ENCODE results near the gene CHMP4A. TPM values are rescaled to one million over a fixed set of nuclear protein-coding genes. Genes with fewer than 3 reads are reported as not detected.
A peak's percentile ranks its signal among the peaks of the same experiment; 100 is the strongest.

CHMP4A gene
- total and polyA plus RNA-seq, 2 of the 13 experiments (the other 11 are each of a cell fraction or from before 2014, with no cell fraction given): 83.6 to 113 TPM

DNA sequence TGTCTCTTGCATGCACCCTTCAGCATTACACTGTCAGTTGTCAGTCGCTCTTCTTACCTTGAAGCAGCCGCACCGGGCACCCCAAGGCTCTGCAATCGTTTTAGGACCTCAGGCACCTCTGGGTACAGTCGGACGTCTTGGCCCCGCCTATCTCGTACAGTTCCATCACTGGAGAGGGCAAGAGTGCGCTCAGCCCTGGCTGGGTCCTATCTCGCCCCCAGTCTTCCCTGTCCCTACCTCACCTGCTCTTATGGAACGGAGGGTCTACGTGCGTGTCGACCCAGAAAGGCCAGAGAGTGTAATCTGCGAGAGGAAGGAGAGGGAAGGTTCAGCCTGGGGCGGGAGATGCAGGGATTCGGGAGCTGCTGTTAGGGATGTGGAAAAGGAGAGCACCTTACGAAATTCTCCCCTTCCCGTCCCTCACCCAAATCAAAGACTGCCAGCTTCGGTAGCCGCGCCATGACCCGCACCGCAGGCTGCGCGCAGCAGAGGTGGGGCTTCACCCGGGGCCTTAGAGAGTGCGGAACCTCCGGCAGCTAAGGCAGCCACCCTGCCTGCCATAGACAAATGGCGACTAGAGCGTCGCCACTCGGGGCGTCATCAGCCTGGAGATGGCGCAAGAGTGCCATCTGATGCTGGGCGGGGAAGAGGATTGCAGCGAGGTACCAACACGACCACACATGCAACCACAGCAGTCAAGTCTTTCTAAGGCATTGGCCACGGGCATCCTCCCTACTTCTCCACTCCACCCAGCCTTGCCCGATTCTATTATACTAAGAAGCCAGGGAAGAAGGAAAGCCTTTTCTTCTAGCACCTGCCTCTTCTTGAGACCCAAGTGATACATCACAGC, 2.4 kb upstream of the CHMP4A start, which contains the start of gene MDP1 (continued):
- TF ChIP-seq FOXK1 (CRISPR knock-in tag; IDR thresholded peaks at IDR 0.05; ENCODE audit: borderline replicate concordance, low read depth): peak; percentile 99
- TF ChIP-seq ATF7-NPFF (CRISPR knock-in tag; IDR thresholded peaks at IDR 0.05; ENCODE audit: low read depth): peak; percentile 98
- peak; percentile 47; the same call in 1 of the 2 replicates for TF ChIP-seq FOXK2 (IDR thresholded peaks at IDR 0.05)
- no peak for TF ChIP-seq SCMH1 (CRISPR knock-in tag; IDR thresholded peaks at IDR 0.05; ENCODE audit: borderline replicate concordance)
- peak; percentile 98 for TF ChIP-seq FOXC1 (CRISPR knock-in tag; IDR thresholded peaks at IDR 0.05; ENCODE audit: borderline replicate concordance)
- no peak for TF ChIP-seq ZSCAN30 (CRISPR knock-in tag; IDR thresholded peaks at IDR 0.05)
- TF ChIP-seq, protein P1, sequence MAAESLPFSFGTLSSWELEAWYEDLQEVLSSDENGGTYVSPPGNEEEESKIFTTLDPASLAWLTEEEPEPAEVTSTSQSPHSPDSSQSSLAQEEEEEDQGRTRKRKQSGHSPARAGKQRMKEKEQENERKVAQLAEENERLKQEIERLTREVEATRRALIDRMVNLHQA (CRISPR knock-in tag; IDR thresholded peaks at IDR 0.05): no peak
- TF ChIP-seq ZNF563 (CRISPR knock-in tag; IDR thresholded peaks at IDR 0.05): peak; percentile 81; the same call in 1 of the 2 replicates
- 0 out of 2 replicates have a peak, but pooled peaks have one; percentile 44 for TF ChIP-seq ATRX (CRISPR knock-in tag; IDR thresholded peaks at IDR 0.05; ENCODE audit: borderline replicate concordance)
- TF ChIP-seq, protein P2, sequence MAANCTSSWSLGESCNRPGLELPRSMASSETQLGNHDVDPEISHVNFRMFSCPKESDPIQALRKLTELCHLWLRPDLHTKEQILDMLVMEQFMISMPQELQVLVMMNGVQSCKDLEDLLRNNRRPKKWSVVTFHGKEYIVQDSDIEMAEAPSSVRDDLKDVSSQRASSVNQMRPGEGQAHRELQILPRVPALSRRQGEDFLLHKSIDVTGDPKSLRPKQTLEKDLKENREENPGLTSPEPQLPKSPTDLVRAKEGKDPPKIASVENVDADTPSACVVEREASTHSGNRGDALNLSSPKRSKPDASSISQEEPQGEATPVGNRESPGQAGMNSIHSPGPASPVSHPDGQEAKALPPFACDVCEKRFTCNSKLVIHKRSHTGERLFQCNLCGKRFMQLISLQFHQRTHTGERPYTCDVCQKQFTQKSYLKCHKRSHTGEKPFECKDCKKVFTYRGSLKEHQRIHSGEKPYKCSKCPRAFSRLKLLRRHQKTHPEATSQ (CRISPR knock-in tag; IDR thresholded peaks at IDR 0.05; ENCODE audit: borderline replicate concordance): peak; percentile 98
- TF ChIP-seq ZSCAN20 (CRISPR knock-in tag; IDR thresholded peaks at IDR 0.05; ENCODE audit: borderline replicate concordance): peak; percentile 87
- TF ChIP-seq ZNF549 (CRISPR knock-in tag; IDR thresholded peaks at IDR 0.05): no peak
- TF ChIP-seq, protein P3, sequence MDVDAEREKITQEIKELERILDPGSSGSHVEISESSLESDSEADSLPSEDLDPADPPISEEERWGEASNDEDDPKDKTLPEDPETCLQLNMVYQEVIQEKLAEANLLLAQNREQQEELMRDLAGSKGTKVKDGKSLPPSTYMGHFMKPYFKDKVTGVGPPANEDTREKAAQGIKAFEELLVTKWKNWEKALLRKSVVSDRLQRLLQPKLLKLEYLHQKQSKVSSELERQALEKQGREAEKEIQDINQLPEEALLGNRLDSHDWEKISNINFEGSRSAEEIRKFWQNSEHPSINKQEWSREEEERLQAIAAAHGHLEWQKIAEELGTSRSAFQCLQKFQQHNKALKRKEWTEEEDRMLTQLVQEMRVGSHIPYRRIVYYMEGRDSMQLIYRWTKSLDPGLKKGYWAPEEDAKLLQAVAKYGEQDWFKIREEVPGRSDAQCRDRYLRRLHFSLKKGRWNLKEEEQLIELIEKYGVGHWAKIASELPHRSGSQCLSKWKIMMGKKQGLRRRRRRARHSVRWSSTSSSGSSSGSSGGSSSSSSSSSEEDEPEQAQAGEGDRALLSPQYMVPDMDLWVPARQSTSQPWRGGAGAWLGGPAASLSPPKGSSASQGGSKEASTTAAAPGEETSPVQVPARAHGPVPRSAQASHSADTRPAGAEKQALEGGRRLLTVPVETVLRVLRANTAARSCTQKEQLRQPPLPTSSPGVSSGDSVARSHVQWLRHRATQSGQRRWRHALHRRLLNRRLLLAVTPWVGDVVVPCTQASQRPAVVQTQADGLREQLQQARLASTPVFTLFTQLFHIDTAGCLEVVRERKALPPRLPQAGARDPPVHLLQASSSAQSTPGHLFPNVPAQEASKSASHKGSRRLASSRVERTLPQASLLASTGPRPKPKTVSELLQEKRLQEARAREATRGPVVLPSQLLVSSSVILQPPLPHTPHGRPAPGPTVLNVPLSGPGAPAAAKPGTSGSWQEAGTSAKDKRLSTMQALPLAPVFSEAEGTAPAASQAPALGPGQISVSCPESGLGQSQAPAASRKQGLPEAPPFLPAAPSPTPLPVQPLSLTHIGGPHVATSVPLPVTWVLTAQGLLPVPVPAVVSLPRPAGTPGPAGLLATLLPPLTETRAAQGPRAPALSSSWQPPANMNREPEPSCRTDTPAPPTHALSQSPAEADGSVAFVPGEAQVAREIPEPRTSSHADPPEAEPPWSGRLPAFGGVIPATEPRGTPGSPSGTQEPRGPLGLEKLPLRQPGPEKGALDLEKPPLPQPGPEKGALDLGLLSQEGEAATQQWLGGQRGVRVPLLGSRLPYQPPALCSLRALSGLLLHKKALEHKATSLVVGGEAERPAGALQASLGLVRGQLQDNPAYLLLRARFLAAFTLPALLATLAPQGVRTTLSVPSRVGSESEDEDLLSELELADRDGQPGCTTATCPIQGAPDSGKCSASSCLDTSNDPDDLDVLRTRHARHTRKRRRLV (CRISPR knock-in tag; IDR thresholded peaks at IDR 0.05): peak; percentile 96
- peak; percentile 84; the same call in 1 of the 2 replicates for TF ChIP-seq MTF1 (CRISPR knock-in tag; IDR thresholded peaks at IDR 0.05)
- TF ChIP-seq, protein P4, sequence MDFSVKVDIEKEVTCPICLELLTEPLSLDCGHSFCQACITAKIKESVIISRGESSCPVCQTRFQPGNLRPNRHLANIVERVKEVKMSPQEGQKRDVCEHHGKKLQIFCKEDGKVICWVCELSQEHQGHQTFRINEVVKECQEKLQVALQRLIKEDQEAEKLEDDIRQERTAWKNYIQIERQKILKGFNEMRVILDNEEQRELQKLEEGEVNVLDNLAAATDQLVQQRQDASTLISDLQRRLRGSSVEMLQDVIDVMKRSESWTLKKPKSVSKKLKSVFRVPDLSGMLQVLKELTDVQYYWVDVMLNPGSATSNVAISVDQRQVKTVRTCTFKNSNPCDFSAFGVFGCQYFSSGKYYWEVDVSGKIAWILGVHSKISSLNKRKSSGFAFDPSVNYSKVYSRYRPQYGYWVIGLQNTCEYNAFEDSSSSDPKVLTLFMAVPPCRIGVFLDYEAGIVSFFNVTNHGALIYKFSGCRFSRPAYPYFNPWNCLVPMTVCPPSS (IDR thresholded peaks at IDR 0.05): no peak
- TF ChIP-seq ZNF672 (CRISPR knock-in tag; IDR thresholded peaks at IDR 0.05): no peak
- peak; percentile 97 for TF ChIP-seq SNAPC2 (CRISPR knock-in tag; IDR thresholded peaks at IDR 0.05)
- no peak for TF ChIP-seq ZNF75D (CRISPR knock-in tag; IDR thresholded peaks at IDR 0.05; ENCODE audit: borderline replicate concordance)
- peak; percentile 98 for TF ChIP-seq ZNF543 (CRISPR knock-in tag; IDR thresholded peaks at IDR 0.05)

All from HepG2 (cell line).